Peyer's patch (tissue), 4 donors: ENCODE measurements around the gene ALG3.

Source experiments
- CTCF ChIP-seq, 6 experiments: fragments of 450-650 bp in 4 of 6; fragments of 200-600 bp in 2 of 6; sonication (generic) in 1 of 6; IDR thresholded peaks; one replicate each; pipeline ENCODE4 v1.5.1; 2017 to 2019; ENCODE audit warnings: antibody characterized with exemption in 6 of 6, mild to moderate bottlenecking in 3 of 6, moderate library complexity in 1 of 6
- POLR2A ChIP-seq, 2 donors: fragments of 450-650 bp; IDR thresholded peaks; one replicate each; pipeline ENCODE4 v1.5.1; 2017; ENCODE audit warnings: antibody characterized with exemption in 2 of 2, mild to moderate bottlenecking in 2 of 2, moderate library complexity in 2 of 2

DNA sequence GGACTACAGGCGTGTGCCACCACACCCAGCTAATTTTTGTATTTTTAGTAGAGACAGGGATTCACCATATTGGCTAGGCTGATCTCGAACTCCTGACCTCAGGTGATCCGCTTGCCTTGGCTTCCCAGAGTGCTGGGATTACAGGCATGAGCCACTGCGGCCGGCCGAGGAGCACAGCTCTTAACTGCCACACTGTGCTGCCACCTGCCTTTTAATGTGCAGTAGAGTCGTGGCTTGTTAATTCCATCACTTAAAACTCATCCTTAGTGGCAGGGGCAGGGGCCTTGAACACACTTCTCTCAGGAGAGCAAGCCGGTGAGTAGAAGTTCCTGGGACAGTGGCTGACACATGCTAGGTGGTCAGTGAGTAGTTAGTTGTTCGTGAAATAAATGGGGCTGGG lies 50.3 kb downstream of the ALG3 start:
- TF ChIP-seq CTCF (IDR thresholded peaks at IDR 0.05) (no peak), POLR2A (IDR thresholded peaks at IDR 0.05) (no peak)
